Esophagus squamous epithelium (tissue), 5 donors: ENCODE measurements around the gene FBXL14. TPM values are rescaled to one million over a fixed set of nuclear protein-coding genes. Genes with fewer than 3 reads are reported as not detected.
A peak's percentile ranks its signal among the peaks of the same experiment; 100 is the strongest.

Experiments used
- DNase-seq: peaks from one replicate; lab custom pipeline; 2025; lab: John Stamatoyannopoulos, UW
- H3K27ac ChIP-seq, 4 donors: fragments of 200-600 bp; sonication (generic); one replicate each; pipeline ENCODE4 v1.5.1; 2016 to 2019; ENCODE audit warnings: mild to moderate bottlenecking in 1 of 4
- H3K27me3 ChIP-seq, 4 donors: fragments of 200-600 bp; sonication (generic); 1 replicate in 3 of 4; 2 replicates in 1 of 4; pipeline versions ENCODE4 v1.5.1 to v1.6.0; 2017 to 2021; ENCODE audit warnings: antibody characterized with exemption in 1 of 4
- H3K36me3 ChIP-seq, 3 donors: fragments of 200-600 bp; sonication (generic); one replicate each; pipeline ENCODE4 v1.5.1; 2016 to 2019
- H3K4me1 ChIP-seq, 3 donors: fragments of 200-600 bp; sonication (generic); one replicate each; pipeline ENCODE4 v1.5.1; 2017 to 2019
- H3K4me3 ChIP-seq, 4 donors: fragments of 200-600 bp; sonication (generic); 1 replicate in 3 of 4; 2 replicates in 1 of 4; pipeline ENCODE4 v1.5.1; 2016 to 2019; ENCODE audit warnings: mild to moderate bottlenecking in 2 of 4, moderate library complexity in 1 of 4
- H3K9me3 ChIP-seq, 3 donors: fragments of 200-600 bp; sonication (generic); one replicate each; pipeline ENCODE4 v1.5.1; 2016 to 2019
- POLR2A ChIP-seq, 4 donors: fragments of 450-650 bp; IDR thresholded peaks; one replicate each; pipeline ENCODE4 v1.6.1; 2017; ENCODE audit warnings: antibody characterized with exemption in 4 of 4, mild to moderate bottlenecking in 4 of 4, moderate library complexity in 3 of 4
- WGBS, 2 donors: methylation state at CpG; one replicate each; pipeline ENCODE4 v1.1.5; 2018; 5-methylcytosine and 5-hydroxymethylcytosine counted together
- intact Hi-C: fragments of 100-400 bp; cut with DNase I; formaldehyde crosslinking; loops from one replicate; pipeline ENCODE4 v1.15.0; 2022
- total RNA-seq, 4 donors: library from RNA; depleted of rRNA; stranded (reverse); fragments of >200 nt; gene quantifications; one replicate each; pipeline ENCODE4 v1.1.0, GENCODE V29; 2016
- TF ChIP-seq, protein P1 (sequence below), 6 experiments: fragments of 450-650 bp in 4 of 6; fragments of 200-600 bp in 2 of 6; sonication (generic) in 2 of 6; IDR thresholded peaks; one replicate each; pipeline ENCODE4 v1.5.1; 2016 to 2019; ENCODE audit warnings: antibody characterized with exemption in 6 of 6, mild to moderate bottlenecking in 4 of 6, moderate library complexity in 4 of 6
- donor health status: DM: yes; HTN: yes; CAD: no.

FBXL14 gene
- total RNA-seq, 4 donors from 2014 or later: 6.5 to 14.9 (median 8.8) TPM

DNA sequence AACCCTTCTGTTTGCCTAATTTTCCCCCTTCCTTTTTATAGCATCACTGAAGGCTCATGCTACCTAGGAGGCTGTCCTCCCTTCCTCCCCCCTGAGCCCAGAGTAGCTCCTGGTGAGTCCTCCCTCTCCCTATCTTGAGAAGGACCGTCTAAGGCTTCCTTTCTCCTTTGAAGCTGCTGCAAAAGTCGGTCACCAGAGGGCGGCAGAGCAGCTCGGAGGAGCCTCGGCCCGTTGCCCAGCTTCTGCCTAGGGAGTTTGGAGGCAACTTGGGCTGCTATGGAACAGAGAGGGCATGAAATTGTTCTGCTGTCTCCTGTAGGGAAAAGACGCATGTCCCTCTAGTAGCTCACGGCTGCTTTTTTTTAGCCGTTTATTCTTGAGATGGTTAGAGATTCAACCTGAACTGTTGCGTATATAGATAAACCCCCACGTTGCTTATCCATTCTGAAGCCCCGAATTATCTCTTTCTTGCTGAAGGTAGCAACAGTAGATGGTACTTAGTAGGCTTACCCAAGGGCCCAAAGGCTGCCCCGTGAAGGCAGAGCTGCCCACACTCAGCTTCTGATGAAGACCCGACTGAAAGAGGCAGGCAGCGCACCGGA, 40.3 kb upstream of the FBXL14 start:
- peaks cover 0 to 38% (median 0%) of the 10 kb centered on the region in 3 donors for H3K36me3 ChIP-seq
- peak overlapping the region in 2 of 4 donors; percentile 13 to 50 for H3K27ac ChIP-seq
- no peaks in the 10 kb centered on the region for H3K9me3 ChIP-seq
- H3K27me3 ChIP-seq: peaks cover 0 to 21% (median 0%) of the 10 kb centered on the region in 4 donors
- no peak for DNase-seq
- H3K4me1 ChIP-seq: peaks cover 6 to 55% (median 14%) of the 10 kb centered on the region in 3 donors
- TF ChIP-seq, protein P1, sequence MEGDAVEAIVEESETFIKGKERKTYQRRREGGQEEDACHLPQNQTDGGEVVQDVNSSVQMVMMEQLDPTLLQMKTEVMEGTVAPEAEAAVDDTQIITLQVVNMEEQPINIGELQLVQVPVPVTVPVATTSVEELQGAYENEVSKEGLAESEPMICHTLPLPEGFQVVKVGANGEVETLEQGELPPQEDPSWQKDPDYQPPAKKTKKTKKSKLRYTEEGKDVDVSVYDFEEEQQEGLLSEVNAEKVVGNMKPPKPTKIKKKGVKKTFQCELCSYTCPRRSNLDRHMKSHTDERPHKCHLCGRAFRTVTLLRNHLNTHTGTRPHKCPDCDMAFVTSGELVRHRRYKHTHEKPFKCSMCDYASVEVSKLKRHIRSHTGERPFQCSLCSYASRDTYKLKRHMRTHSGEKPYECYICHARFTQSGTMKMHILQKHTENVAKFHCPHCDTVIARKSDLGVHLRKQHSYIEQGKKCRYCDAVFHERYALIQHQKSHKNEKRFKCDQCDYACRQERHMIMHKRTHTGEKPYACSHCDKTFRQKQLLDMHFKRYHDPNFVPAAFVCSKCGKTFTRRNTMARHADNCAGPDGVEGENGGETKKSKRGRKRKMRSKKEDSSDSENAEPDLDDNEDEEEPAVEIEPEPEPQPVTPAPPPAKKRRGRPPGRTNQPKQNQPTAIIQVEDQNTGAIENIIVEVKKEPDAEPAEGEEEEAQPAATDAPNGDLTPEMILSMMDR (IDR thresholded peaks at IDR 0.05): peak; percentile 30 to 88 (median 78)
- TF ChIP-seq POLR2A (IDR thresholded peaks at IDR 0.05): no peak
- WGBS, 2 donors: 36 to 51% methylated on average over 12 to 15 of the region's 16 CpGs
- H3K4me3 ChIP-seq: no peak overlapping the region
- intact Hi-C loops: loop anchor here (5.0 kb wide), 1 partner anchor 158 kb away; no protein-coding TSS in a partner anchor

DNA sequence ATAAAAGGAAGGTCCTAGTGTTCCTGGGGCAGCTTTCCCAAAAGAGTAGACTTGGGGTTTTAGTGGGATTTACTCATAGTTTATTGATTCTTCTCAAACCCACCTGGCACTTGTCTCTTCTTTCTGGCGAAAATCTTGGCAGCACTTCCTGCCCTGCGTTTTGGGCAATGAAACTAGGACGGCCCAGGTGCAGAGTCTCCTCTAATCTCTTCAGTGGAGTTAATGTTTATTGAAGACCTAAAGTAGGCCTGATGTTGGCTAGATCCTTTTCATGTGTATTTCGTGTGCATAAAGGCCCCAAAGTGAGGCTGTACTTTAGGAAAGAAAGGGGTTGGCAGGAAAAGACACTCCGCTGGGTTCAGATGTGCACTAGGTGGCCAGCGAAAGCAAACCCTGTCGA, 39.8 kb upstream of the FBXL14 start:
- intact Hi-C loops: loop anchor here (5.0 kb wide), 1 partner anchor 158 kb away; no protein-coding TSS in a partner anchor
- peak overlapping the region in 2 of 4 donors; percentile 13 to 50 for H3K27ac ChIP-seq
- no peak overlapping the region for H3K4me3 ChIP-seq
- TF ChIP-seq, protein P1 (IDR thresholded peaks at IDR 0.05): no peak
- no peak for TF ChIP-seq POLR2A (IDR thresholded peaks at IDR 0.05)
- WGBS, 2 donors: 50% methylated on average over 7 of the region's 7 CpGs
- DNase-seq: no peak
- H3K36me3 ChIP-seq: peaks cover 0 to 34% (median 0%) of the 10 kb centered on the region in 3 donors
- peaks cover 0 to 21% (median 0%) of the 10 kb centered on the region in 4 donors for H3K27me3 ChIP-seq
- no peaks in the 10 kb centered on the region for H3K9me3 ChIP-seq
- H3K4me1 ChIP-seq: peaks cover 11 to 60% (median 19%) of the 10 kb centered on the region in 3 donors

DNA sequence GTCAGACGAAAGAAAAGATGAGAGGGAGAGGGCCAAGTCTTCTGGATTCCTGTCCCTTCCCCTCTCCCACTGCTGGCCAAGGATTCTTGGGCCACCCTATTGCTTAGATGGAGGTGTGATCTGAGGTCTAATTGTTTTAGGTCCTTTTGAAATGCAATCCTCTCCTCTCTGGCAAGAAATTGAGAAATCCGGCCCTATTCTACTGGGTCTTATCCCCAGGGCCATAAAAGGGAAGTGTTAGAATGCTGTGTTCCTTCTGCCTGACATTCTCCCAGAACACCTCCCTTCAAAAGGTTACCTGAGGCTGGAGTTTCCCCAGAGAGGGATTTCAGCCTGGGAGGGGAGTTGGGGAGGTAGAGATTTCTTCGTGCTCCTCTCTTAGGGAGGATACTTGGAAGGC, 39.1 kb upstream of the FBXL14 start:
- DNase-seq: no peak
- H3K9me3 ChIP-seq: no peaks in the 10 kb centered on the region
- H3K27me3 ChIP-seq: peaks cover 0 to 21% (median 0%) of the 10 kb centered on the region in 4 donors
- no peak for TF ChIP-seq POLR2A (IDR thresholded peaks at IDR 0.05)
- TF ChIP-seq, protein P1 (IDR thresholded peaks at IDR 0.05): no peak
- no peak overlapping the region for H3K4me3 ChIP-seq
- H3K4me1 ChIP-seq: peaks cover 12 to 67% (median 19%) of the 10 kb centered on the region in 3 donors
- H3K27ac ChIP-seq: peak overlapping the region in 2 of 4 donors; percentile 13 to 50
- H3K36me3 ChIP-seq: peaks cover 0 to 34% (median 0%) of the 10 kb centered on the region in 3 donors
- intact Hi-C loops: loop anchor here (5.0 kb wide), 1 partner anchor 159 kb away; no protein-coding TSS in a partner anchor
- WGBS, 2 donors: 65 to 77% methylated on average over 3 of the region's 3 CpGs

- DNase-seq: no peak
- Histone ChIP-seq H3K4me3 (no peak overlapping the region), H3K4me1 (peaks cover 12 to 67% (median 19%) of the 10 kb centered on the region in 3 donors), H3K9me3 (no peaks in the 10 kb centered on the region), H3K36me3 (peaks cover 0 to 28% (median 0%) of the 10 kb centered on the region in 3 donors), H3K27ac (peak overlapping the region in 3 of 4 donors; percentile 9 to 50 (median 13)), H3K27me3 (peaks cover 0 to 21% (median 0%) of the 10 kb centered on the region in 4 donors)
- 66 to 78% methylated on average over 5 to 13 of the region's 14 CpGs for WGBS, 2 donors
- no peak for TF ChIP-seq POLR2A (IDR thresholded peaks at IDR 0.05)
- TF ChIP-seq, protein P1 (IDR thresholded peaks at IDR 0.05): no peak
- intact Hi-C loops: loop anchor here (5.0 kb wide), 1 partner anchor 160 kb away; no protein-coding TSS in a partner anchor
Measured at GRCh38 chr12:1632702-1633101, 38.3 kb upstream of the FBXL14 start.
